ENCODE data around the gene SSH2.
"Not testable (repeated sequence)": the region's sequence is repeated elsewhere in the genome, so short reads cannot be mapped to it uniquely, and the experiment has no call there.

SSH2 gene

DNA sequence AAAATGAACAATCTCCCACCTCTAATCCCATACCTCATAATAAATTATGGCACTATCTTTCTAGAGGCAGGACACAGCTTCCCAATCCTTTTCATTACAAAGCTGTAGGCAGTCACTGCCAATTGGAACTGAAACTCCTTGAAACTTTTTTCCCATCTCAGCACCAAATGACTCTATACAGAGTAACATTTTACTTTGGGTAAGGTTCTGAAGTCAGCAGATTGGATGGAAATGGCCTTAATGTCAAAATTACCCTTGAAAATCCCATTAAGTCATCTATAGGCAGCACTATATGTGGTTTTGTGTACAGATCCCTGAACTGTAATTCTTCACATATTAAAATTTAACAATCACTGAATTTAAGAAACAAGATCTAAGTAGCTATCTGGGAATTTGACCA lies 277.1 kb downstream of the SSH2 start:
- DNase-seq = no peak

DNA sequence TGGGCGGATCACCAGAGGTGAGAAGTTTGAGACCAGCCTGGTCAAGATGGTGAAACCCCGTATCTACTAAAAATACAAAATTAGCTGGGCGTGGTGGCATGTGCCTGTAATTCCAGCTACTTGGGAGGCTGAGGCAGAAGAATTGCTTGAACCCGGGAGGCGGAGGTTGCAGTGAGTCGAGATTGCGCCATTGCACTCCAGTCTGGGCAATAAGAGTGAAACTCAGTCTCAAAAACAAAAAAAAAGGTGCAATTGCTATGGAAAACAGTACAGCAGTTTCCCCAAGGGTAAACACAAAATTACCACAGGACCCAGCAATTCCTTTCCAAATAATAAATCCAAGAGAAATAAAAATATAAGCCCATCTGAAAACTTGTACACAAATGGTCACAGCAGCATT lies 278.1 kb downstream of the SSH2 start:
- not testable (repeated sequence) for DNase-seq

DNA sequence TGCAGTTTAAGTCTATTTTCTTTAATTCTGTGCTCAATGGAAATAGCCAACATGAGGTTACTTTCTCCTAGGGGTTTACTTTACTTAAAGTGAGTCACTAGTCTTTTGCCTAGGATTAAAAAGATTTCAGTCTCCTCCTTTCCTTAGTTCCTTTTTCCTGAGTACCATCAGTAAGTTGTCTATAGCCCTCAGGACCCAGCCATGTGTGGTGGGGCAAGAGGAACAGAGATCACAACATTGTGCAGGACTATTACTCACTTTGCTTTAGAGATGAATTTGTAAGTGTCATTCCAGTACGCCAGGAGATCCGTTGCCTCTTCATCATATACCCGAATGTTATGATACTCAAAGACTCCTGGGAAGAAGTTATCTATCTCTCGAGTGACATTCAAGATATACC lies 279.6 kb downstream of the SSH2 start:
- no peak for DNase-seq

GRCh38 chr17:29649359-29649758 lies 280.7 kb downstream of the SSH2 start:
- DNase-seq = no peak

- no peak for DNase-seq
Observed at GRCh38 chr17:29648005-29648404, 282.0 kb downstream of the SSH2 start.

GRCh38 chr17:29645515-29646051 lies 284.4 kb downstream of the SSH2 start:
- peak; percentile 84 for DNase-seq

- no peak for DNase-seq
Observed at GRCh38 chr17:29643817-29644160, 286.2 kb downstream of the SSH2 start.

DNA sequence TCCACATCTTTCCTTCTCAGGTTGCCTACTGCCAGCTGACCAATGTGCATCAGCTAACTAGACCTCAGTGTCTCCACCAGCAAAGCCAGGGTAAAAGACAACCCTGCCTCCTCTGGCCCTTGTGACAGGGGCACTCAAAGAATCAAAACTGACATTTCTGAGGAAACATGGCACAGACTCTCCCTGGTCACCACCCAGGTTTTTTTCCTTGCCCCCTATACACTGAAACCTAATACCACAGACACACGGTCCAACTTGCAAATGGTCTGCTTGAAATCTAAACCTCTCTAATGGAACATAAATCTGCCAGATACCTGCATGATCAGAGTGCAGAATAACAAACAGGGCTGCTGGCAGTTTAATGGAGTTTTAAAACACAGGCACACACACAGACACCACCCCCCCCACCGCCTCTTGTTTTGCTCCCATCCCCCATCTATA lies 287.8 kb downstream of the SSH2 start:
- DNase-seq = no peak

DNA sequence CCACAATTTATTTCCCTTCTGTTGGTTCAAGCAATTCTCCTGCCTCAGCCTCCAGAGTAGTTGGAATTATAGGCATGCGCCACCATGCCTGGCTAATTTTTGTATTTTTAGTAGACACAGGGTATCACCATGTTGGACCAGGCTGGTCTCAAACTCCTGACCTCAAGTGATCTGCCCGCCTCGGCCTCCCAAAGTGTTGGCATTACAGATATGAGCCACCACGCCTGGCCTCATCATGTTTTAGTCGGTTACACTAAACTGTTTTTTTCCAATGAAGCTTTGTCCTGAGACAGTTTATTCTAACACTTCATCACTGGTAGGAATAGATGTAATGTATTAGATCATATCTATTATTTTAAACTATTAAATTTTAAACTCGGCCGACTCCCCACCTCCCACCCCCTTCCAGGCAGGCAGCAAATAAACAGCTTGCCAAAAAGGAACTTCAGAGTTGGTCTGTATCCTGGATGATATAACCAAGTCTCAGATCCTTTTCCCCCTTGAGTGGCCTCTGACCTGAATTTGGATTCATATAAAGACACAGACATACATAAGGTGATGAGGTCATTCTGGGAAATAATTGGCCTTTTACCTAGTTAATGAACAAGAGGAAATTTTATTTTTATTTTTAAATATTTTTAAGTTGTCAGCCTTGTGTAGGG lies 288.9 kb downstream of the SSH2 start:
- DNase-seq = no peak

GRCh38 chr17:29640413-29640812 lies 289.6 kb downstream of the SSH2 start:
- peak; percentile 37 for DNase-seq

DNA sequence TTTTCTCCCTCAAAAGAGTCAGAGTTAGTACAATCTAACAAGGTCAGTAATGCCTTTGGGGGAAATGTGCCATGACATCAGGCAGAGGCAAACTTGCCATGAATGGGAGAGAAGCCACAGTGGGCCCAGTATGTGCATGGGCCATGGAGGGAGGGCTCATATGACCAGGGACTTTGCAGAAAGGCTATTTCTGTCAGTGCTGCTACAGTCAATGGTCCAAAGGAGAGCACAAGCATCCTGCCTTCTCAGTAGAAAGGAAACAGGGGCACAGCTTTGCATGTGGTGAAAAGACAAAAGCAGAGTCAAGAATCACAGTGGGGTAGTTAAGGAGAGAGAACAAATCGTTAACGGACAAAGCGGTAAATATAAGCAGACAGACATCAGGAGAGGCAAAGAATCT lies 296.1 kb downstream of the SSH2 start:
- no peak for DNase-seq

DNA sequence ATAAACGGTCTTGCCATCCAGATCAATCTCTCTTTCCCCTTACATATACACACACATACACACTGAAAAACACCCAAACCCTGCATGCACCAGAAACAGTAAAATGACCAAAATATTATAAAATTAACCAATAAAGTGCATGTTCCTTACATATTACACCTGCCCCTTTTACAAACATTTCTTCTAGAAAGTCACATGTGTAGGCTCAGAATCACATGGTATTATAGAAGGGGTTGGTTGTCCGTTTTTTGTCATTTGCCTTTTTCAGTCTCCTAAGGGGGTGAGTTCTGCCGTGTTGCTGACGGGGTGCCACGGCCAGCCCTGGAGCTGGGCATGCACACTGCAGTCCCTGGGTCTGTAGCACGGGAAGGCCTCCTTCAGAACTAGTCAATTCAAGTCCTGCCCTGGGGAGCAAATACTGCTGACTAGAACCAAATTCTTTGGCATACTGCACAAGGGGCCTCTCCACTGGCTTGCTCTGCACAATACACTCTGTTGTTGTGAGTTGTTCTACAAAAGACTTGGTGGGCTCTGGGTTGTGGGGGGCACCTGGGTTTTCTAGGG lies 299.3 kb downstream of the SSH2 start:
- no peak for DNase-seq

GRCh38 chr17:29629839-29630238 lies 300.2 kb downstream of the SSH2 start:
- DNase-seq = no peak

GRCh38 chr17:29628644-29629043 lies 301.4 kb downstream of the SSH2 start:
- DNase-seq = no peak

- no peak for DNase-seq
Observed at GRCh38 chr17:29627951-29628350, 302.1 kb downstream of the SSH2 start.

DNA sequence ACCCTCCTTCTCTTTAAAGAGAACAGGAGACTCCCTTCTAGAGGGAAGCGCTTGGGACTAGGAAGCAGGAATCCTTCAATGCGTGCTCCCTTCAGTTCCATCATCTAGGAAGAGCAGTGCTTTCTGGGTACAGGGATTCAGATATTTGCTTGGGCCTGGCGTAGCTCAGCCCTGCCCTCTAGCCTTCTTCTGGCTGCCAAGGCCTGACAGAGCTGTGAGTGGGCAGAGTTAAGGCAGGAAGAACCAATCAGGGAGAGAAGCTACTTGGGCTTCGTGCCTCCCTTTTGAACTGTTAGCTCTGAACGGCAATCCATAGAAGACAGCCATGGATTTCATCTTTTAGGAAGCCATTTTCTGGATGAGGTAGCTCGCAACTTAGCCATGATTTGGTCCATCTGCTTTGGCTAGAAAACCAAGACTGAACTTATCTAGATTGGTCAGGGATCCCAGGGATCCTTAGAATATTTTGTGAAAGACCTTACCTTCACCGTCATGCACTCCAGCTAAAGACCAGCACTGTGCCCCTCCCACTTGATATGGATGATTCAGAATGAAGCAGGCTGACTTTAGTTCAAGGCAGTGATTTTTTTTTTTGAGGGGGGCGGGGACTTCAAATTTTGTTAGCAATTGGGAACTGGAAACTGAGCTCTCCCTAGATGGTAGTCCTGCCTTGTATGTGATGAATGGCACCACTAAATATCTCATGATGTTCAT lies 304.8 kb downstream of the SSH2 start:
- peak; percentile 60 for DNase-seq

GRCh38 chr17:29624586-29624985 lies 305.4 kb downstream of the SSH2 start:
- DNase-seq = no peak

DNA sequence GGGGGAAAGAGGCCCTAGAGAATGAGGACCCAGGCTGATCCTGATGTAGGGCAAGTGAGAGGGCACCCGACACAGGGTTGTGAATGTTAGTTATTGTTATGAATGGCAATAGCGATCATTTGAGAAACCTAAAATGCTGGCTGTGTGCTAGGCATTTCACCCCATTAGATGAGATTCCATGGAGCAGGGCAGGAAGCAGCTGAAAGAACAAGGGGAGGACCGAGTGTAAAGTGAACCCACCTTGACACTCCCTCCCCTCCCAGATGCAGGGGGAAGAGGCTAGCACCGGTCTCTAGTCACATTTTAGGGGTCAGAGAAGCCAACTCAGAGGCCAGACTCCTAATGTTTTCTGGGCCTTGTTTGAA lies 306.8 kb downstream of the SSH2 start:
- no peak for DNase-seq

DNA sequence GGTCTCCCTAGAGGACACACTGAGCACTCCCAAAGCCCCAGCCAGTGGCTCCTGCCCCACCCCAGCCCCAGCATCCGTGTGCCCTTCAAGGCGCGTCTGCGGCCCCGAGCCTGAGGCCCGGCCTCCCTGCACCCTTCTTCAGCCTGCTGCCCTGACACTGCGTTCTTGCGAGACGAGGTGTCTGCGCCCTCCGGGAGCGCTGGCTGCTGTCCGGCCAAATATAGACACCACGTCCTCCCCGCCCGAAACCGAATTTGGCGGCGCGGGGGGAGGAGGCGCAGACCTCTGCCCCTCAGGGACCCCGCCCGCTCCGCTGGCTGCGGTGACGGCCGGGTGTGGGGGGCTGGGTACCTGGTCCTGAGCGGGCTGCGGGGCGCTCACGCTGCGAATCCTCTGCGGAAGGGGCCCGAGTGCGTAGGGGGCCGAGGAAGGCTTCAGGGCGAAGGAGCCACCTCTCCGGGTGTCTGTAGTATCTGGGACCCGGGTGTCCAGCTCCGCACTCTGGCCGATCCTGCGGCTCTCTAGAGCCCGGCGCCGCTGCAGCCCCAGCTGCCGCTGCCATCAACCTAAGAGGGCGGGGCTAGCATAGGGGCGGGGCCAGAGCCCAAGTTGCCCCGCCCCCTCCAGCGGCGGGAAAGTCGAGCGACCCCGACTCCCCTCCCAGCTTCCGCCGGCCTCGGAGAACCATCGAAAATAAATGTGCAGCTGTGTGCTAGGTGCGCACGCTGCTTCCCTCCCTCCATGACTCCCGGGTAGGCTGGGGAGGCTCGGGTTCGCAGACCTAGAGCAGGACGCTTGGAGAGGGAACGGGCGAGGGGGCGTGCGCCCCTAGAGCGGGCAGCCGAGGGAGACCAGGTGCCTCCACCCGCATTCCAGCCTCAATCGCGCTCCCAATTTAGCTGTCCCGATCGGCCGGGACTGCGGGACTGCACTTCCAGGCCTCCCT lies 307.4 kb downstream of the SSH2 start, which contains the start of gene CORO6:
Gene CORO6 (minus strand): TSS at position 576 of the 946 bp plus-strand sequence. CDS start 1,491 bp downstream, outside the sequence.
- DNase-seq = peak; percentile 25

DNA sequence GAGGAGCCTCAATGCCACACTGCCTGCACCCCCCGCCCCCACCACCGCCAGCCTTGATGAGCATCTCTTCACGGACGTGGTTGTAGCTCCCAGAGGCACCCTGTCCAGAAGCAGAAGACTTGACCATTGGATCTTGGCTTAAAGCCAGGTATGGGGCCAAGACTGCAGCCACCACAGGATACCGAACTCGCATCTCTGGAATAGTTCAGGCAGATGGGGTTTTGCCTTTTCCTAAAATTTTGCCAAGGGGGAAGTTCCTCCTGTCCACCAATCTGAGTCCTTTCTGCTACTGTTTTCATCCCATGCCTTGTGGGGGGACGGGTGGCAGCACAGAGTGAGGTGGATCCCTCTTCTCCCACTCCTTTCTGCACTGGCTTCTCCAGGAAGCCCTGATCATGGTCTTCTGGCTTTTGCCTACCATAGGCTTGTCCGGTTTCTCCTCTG lies 308.3 kb downstream of the SSH2 start:
- DNase-seq = no peak

DNA sequence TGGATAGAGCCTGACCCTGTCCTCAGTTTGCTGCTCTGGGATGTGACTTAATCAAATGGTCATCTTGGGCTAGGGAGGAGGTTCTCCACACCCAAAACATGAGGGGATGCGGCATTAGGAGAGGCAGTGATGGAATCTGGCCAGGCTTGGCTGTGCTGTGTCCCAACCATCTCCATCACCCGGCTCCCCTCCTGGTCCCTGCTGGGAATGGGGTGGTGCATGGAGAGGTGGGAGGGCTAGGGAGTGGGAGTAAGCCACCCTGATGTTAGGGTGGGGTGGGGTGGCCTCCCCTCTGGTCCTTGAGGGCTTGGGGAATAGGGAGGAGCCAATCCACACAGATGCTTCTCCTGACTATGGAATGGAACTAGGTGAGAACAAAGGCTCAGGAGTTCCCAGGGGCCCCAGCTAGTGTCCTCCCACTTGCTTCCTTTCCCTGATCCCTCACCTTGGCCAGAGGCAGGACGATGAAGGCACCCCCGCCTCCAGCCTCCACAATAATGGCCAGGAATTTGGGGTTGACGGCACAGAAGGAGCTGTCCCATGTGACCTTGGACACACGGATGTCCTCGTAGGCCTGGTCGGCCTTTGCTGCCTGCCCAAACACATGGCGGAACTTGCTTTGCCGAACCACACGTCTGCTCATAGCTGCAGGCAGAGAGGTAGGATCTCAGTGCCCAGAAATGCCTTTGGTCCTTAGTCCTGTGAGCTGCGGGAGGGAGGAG lies 309.1 kb downstream of the SSH2 start:
- DNase-seq = no peak

DNA sequence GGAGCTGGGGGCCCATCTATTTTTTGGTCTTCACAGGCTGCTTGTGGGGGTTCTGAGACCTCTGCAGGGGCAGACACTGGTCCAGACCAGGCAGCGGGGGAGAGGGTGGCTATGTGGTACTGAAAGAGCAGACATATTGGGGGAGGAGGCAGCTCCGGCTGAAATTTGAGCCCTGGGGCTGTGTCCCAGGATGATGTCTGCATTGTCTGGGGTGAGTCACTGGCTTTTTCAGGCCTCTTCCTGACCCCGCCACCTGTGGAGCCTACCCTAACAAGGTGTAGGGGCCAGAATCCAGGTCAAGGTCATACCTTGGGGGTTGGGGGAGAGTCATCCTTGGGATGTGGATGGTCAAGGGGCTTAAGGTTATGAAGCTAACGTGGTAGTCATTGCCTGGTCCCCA lies 309.8 kb downstream of the SSH2 start:
- peak; percentile 48 for DNase-seq
